CD4-positive, alpha-beta T cell treated with Interleukin-6 at 100 ng/mL for 8 hours (primary cell): Measurements from ENCODE around the gene SDHB.

Experiments
- DNase-seq: peaks from one replicate; pipeline ENCODE4 v3.0.0-alpha.2; 2020; ENCODE audit warnings: mixed read lengths, low spot score

SDHB gene

GRCh38 chr1:17045634-17046333 is 8.0 kb downstream of the SDHB start:
- peak; percentile 25 for DNase-seq

GRCh38 chr1:17045150-17045549 is 8.7 kb downstream of the SDHB start:
- DNase-seq = no peak

GRCh38 chr1:17043676-17044075 is 10.2 kb downstream of the SDHB start:
- no peak for DNase-seq

- no peak for DNase-seq
Measured at GRCh38 chr1:17040135-17040534, 13.7 kb downstream of the SDHB start.

GRCh38 chr1:17039522-17039921 is 14.3 kb downstream of the SDHB start:
- no peak for DNase-seq

- DNase-seq = no peak
Measured at GRCh38 chr1:17033481-17033880, 20.4 kb downstream of the SDHB start.

GRCh38 chr1:17032741-17033140 is 21.1 kb downstream of the SDHB start:
- no peak for DNase-seq

GRCh38 chr1:17031436-17031835 is 22.4 kb downstream of the SDHB start:
- no peak for DNase-seq

GRCh38 chr1:17030206-17030605 is 23.6 kb downstream of the SDHB start:
- no peak for DNase-seq

- no peak for DNase-seq
Measured at GRCh38 chr1:17028662-17029188, 25.1 kb downstream of the SDHB start.

GRCh38 chr1:17027900-17028299 is 25.9 kb downstream of the SDHB start:
- no peak for DNase-seq

- DNase-seq = no peak
Measured at GRCh38 chr1:17027403-17027802, 26.4 kb downstream of the SDHB start.

- no peak for DNase-seq
Measured at GRCh38 chr1:17024721-17025120, 29.1 kb downstream of the SDHB start.

GRCh38 chr1:17023573-17023972 is 30.3 kb downstream of the SDHB start:
- DNase-seq = no peak

GRCh38 chr1:17023102-17023501 is 30.7 kb downstream of the SDHB start:
- no peak for DNase-seq

GRCh38 chr1:17021896-17022295 is 31.9 kb downstream of the SDHB start:
- no peak for DNase-seq

- DNase-seq = no peak
Measured at GRCh38 chr1:17020502-17020901, 33.3 kb downstream of the SDHB start.

- no peak for DNase-seq
Measured at GRCh38 chr1:17018849-17019248, 35.0 kb downstream of the SDHB start.

- DNase-seq = no peak
Measured at GRCh38 chr1:17017435-17017834, 36.4 kb downstream of the SDHB start.

- DNase-seq = no peak
Measured at GRCh38 chr1:17016317-17016661, 37.5 kb downstream of the SDHB start.

GRCh38 chr1:17014671-17015567 is 38.9 kb downstream of the SDHB start:
- no peak for DNase-seq

GRCh38 chr1:17013491-17014320 is 40.1 kb downstream of the SDHB start:
- no peak for DNase-seq
